Activated B cell treated with CpG ODN at 0.5 μM for 24 hours (primary cell): ENCODE data around the gene GRIA4. TPM values are rescaled to one million over a fixed set of nuclear protein-coding genes. Genes with fewer than 3 reads are reported as not detected.

Experiments used
- ATAC-seq: fragments of 200-7000 bp; cut with Tn5 transposase; one replicate; pipeline ENCODE4 v1.10.0; 2021; ENCODE audit warnings: low read depth, mild to moderate bottlenecking, moderate library complexity
- CTCF ChIA-PET: fragments of 350-600 bp; sonication (Branson Sonifier 250); formaldehyde crosslinking; loops from one replicate; lab custom pipeline; 2021; ENCODE audit warnings: antibody characterized with exemption; lab: Charles Lee
- POLR2A ChIA-PET: fragments of 350-600 bp; sonication (Branson Sonifier 250); formaldehyde crosslinking; loops from one replicate; lab custom pipeline; 2021; ENCODE audit warnings: antibody characterized with exemption; lab: Charles Lee
- DNase-seq: peaks from one replicate; pipeline ENCODE4 v3.0.0; 2022
- H3K27ac Mint-ChIP-seq: one replicate; pipeline ENCODE4 v1.8.0; 2020; ENCODE audit warnings: mixed read lengths
- H3K27me3 Mint-ChIP-seq: one replicate; pipeline ENCODE4 v1.8.0; 2021; ENCODE audit warnings: mixed read lengths
- H3K36me3 Mint-ChIP-seq: one replicate; pipeline ENCODE4 v1.8.0; 2021; ENCODE audit warnings: low read depth, mixed read lengths
- H3K4me1 Mint-ChIP-seq: one replicate; pipeline ENCODE4 v1.8.0; 2021; ENCODE audit warnings: mixed read lengths
- H3K4me3 Mint-ChIP-seq: one replicate; pipeline ENCODE4 v1.8.0; 2020; ENCODE audit warnings: mild to moderate bottlenecking, mixed read lengths
- H3K9me3 Mint-ChIP-seq: one replicate; pipeline ENCODE4 v1.8.0; 2020; ENCODE audit warnings: mixed read lengths
- intact Hi-C: fragments of 100-400 bp; cut with micrococcal nuclease; formaldehyde crosslinking; loops from one replicate; pipeline ENCODE4 v1.15.1; 2024
- total RNA-seq: library from RNA; stranded (reverse); gene quantifications from 2 replicates; pipeline ENCODE4 v1.2.3, GENCODE V29; 2022
- TF ChIP-seq, protein P1 (sequence below): fragments of 200-600 bp; IDR thresholded peaks from one replicate; pipeline ENCODE4 v1.8.0; 2022; ENCODE audit warnings: antibody characterized with exemption, mild to moderate bottlenecking

GRIA4 gene
- total RNA-seq, 1 donor from 2014 or later, result not detected

GRCh38 chr11:105603156-105603555, 6.7 kb upstream of the GRIA4 start:
- TF ChIP-seq, protein P1, sequence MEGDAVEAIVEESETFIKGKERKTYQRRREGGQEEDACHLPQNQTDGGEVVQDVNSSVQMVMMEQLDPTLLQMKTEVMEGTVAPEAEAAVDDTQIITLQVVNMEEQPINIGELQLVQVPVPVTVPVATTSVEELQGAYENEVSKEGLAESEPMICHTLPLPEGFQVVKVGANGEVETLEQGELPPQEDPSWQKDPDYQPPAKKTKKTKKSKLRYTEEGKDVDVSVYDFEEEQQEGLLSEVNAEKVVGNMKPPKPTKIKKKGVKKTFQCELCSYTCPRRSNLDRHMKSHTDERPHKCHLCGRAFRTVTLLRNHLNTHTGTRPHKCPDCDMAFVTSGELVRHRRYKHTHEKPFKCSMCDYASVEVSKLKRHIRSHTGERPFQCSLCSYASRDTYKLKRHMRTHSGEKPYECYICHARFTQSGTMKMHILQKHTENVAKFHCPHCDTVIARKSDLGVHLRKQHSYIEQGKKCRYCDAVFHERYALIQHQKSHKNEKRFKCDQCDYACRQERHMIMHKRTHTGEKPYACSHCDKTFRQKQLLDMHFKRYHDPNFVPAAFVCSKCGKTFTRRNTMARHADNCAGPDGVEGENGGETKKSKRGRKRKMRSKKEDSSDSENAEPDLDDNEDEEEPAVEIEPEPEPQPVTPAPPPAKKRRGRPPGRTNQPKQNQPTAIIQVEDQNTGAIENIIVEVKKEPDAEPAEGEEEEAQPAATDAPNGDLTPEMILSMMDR, result no peak
- Mint-ChIP-seq H3K4me1 (no peaks in the 10 kb centered on the region), H3K27me3 (peaks cover 4% of the 10 kb centered on the region), H3K27ac (no peak overlapping the region), H3K4me3 (no peak overlapping the region), H3K9me3 (peaks cover 2% of the 10 kb centered on the region), H3K36me3 (no peaks in the 10 kb centered on the region)
- POLR2A ChIA-PET, result no interaction called here
- DNase-seq (no peak), ATAC-seq (no peak)
- CTCF ChIA-PET, result no interaction called here
- intact Hi-C loops, result no loop called here

DNA sequence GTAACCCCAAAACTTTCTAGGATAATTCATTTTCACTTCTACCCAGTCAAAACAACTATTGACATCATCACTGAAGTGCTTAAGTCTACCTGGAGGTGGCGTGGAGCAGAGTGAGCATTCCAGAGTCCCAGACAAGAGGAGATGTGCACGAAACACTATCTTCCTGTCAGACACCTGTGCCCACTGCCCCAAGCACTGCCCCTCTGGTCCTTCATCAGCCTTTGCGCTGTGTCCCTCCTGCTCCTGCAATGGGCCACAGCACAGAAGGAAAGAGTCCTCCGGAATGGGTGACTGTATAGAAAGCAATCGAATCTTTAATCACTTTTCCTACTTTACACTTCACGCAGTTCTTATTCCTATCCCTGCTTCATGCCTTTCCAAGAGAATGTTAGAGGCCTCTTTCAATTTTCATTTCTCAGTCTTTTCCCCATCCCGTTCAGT, 512 bp upstream of the GRIA4 start:
- no peak overlapping the region for H3K4me3 Mint-ChIP-seq

GRCh38 chr11:105610871-105611571, 1.1 kb downstream of the GRIA4 start:
- Mint-ChIP-seq H3K27me3 (peaks cover 29% of the 10 kb centered on the region), H3K36me3 (no peaks in the 10 kb centered on the region), H3K27ac (no peak overlapping the region), H3K9me3 (no peaks in the 10 kb centered on the region), H3K4me3 (no peak overlapping the region), H3K4me1 (no peaks in the 10 kb centered on the region)
- TF ChIP-seq, protein P1, result no peak
- ChIA-PET CTCF (interaction anchor here (1.3 kb wide), 1 partner anchor 18 kb away, joined by 3 read pairs; no protein-coding TSS in a partner anchor), POLR2A (no interaction called here)
- ATAC-seq (no peak), DNase-seq (no peak)
- intact Hi-C loops, result no loop called here

More for the DNA sequence above, 512 bp upstream of the GRIA4 start:
- intact Hi-C loops, result no loop called here
- H3K27me3 Mint-ChIP-seq, result peaks cover 33% of the 10 kb centered on the region
- H3K36me3 Mint-ChIP-seq, result no peaks in the 10 kb centered on the region
- ChIA-PET POLR2A (no interaction called here), CTCF (no interaction called here)
- H3K9me3 Mint-ChIP-seq, result peaks cover 2% of the 10 kb centered on the region
- H3K27ac Mint-ChIP-seq, result no peak overlapping the region
- TF ChIP-seq, protein P1, result no peak
- ATAC-seq, result no peak
- H3K4me1 Mint-ChIP-seq, result no peaks in the 10 kb centered on the region
- no peak for DNase-seq

DNA sequence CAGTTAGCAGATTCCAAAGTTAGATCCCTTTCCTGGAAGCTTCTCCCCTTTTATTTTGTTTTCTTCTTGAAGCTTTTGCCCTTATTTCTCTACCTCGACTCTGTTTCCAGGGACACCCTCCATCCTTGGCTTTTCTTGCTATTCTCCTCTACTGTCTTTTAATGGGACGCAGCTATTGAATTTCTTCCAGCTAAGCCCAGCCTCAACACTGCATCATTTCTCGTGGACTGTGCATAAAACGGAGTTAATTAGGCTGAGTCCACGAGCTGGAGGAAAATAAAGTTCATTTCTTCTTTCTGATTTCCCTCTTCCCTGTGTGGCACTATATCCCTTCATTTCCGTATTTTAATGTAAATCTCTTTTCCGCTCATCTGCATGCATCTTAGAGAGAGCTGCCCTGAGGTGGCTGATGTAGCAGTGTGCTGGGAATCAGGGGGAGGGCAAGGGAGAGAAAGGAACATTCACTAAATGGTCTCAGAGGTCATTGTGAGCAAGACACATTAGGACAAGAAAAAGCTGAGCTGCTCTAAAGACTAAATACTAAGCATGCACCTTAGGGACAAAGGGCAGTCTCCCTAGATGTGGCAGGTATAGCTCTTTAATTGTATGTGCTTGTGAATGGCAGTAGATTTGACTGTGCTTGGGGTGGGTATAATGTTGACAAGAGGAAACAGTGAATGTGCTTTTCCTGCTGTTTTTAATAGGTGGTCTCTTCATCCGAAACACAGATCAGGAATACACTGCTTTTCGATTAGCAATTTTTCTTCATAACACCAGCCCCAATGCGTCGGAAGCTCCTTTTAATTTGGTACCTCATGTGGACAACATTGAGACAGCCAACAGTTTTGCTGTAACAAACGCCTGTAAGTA, 1.9 kb downstream of the GRIA4 start:
- Mint-ChIP-seq H3K36me3 (no peaks in the 10 kb centered on the region), H3K9me3 (no peaks in the 10 kb centered on the region), H3K27me3 (peaks cover 29% of the 10 kb centered on the region), H3K4me3 (no peak overlapping the region), H3K27ac (no peak overlapping the region), H3K4me1 (no peaks in the 10 kb centered on the region)
- DNase-seq, result no peak
- POLR2A ChIA-PET, result no interaction called here
- ATAC-seq, result no peak
- TF ChIP-seq, protein P1, result no peak
- CTCF ChIA-PET, result interaction anchor here (1.3 kb wide), 1 partner anchor 18 kb away, joined by 3 read pairs; no protein-coding TSS in a partner anchor
- intact Hi-C loops, result no loop called here

- Mint-ChIP-seq H3K27ac (no peak overlapping the region), H3K36me3 (no peaks in the 10 kb centered on the region), H3K27me3 (peaks cover 29% of the 10 kb centered on the region), H3K4me1 (no peaks in the 10 kb centered on the region), H3K9me3 (no peaks in the 10 kb centered on the region), H3K4me3 (no peak overlapping the region)
- CTCF ChIA-PET, result no interaction called here
- ATAC-seq, result no peak
- DNase-seq, result no peak
- intact Hi-C loops, result no loop called here
- POLR2A ChIA-PET, result no interaction called here
- TF ChIP-seq, protein P1, result no peak
These were observed 2.9 kb downstream of the GRIA4 start for GRCh38 chr11:105612771-105613170.
